GM12878 (cell line): ENCODE measurements around the gene ABHD6. TPM values are rescaled to one million over a fixed set of nuclear protein-coding genes. Genes with fewer than 3 reads are reported as not detected.

ENCODE experiments used
- ATAC-seq: fragments of 200-7000 bp; cut with Tn5 transposase; 3 replicates; pipeline ENCODE4 v1.9.1; 2020; ENCODE audit warnings: mild to moderate bottlenecking, moderate library complexity
- BruUV-seq: library from RNA; stranded (reverse); fragments of 400-500 nt; replicated peaks from 2 replicates; lab custom pipeline; 2021; lab: Mats Ljungman, UMichigan
- CTCF ChIA-PET: fragments of 300-600 bp; sonication (Branson Sonifier 250); formaldehyde crosslinking; extraction: SDS; loops from one replicate; lab custom pipeline; 2021; ENCODE audit warnings: inconsistent platforms; lab: Yijun Ruan, JAX
- POLR2A ChIA-PET: fragments of 350-600 bp; formaldehyde crosslinking; extraction: SDS; loops from one replicate; lab custom pipeline; 2021; ENCODE audit warnings: inconsistent platforms; lab: Charles Lee
- RAD21 ChIA-PET: fragments of 300-600 bp; sonication (Branson Sonifier 250); formaldehyde crosslinking; loops from one replicate; lab custom pipeline; 2023; ENCODE audit warnings: antibody characterized with exemption; ENCODE audit not compliant: unreplicated experiment; lab: Charles Lee
- SMC1A ChIA-PET: fragments of 300-600 bp; sonication (Branson Sonifier 250); formaldehyde crosslinking; loops from one replicate; lab custom pipeline; 2023; ENCODE audit not compliant: unreplicated experiment, uncharacterized antibody; lab: Charles Lee
- DNase-seq: peaks from one replicate; pipeline ENCODE4 v3.0.0-alpha.2; 2011; ENCODE audit warnings: low read depth, low spot score
- FAIRE-seq: peaks from 3 replicates; lab custom pipeline; 2011; peaks lifted over from hg19 to GRCh38; lab: Jason Lieb, UNC
- H2AFZ ChIP-seq: 2 replicates; pipeline ENCODE4 v1.6.0; 2011; ENCODE audit warnings: low read depth, low read length, control low read depth; ENCODE audit not compliant: control insufficient read depth
- H3K27ac ChIP-seq: 2 replicates; pipeline ENCODE4 v1.5.1; 2011; ENCODE audit warnings: control low read depth; ENCODE audit not compliant: control insufficient read depth, insufficient read depth
- H3K27me3 ChIP-seq, 2 experiments: replicated peaks in 1 of 2; 2 replicates each; pipeline versions ENCODE4 v1.6.0 to v1.6.1; 2011; ENCODE audit warnings: low read length in 1 of 2; ENCODE audit not compliant: control insufficient read depth in 2 of 2, insufficient read depth in 2 of 2
- H3K36me3 ChIP-seq, 2 experiments: 2 replicates each; pipeline ENCODE4 v1.5.1; 2011; ENCODE audit warnings: low read length in 1 of 2; ENCODE audit not compliant: control insufficient read depth in 2 of 2, insufficient read depth in 2 of 2
- H3K4me1 ChIP-seq: 2 replicates; pipeline ENCODE4 v1.6.1; 2011; ENCODE audit warnings: mild to moderate bottlenecking, low read length, moderate library complexity, mixed read lengths; ENCODE audit not compliant: control insufficient read depth, insufficient read depth
- H3K4me2 ChIP-seq: 2 replicates; pipeline ENCODE4 v1.6.0; 2011; ENCODE audit warnings: control low read depth; ENCODE audit not compliant: control insufficient read depth, insufficient read depth
- H3K4me3 ChIP-seq: fragments of 200-600 bp; sonication (generic); 2 replicates; pipeline ENCODE4 v1.5.1; 2016
- H3K79me2 ChIP-seq: 2 replicates; pipeline ENCODE4 v1.6.0; 2011; ENCODE audit warnings: low read length; ENCODE audit not compliant: control insufficient read depth, insufficient read depth
- H3K9ac ChIP-seq: 2 replicates; pipeline ENCODE4 v1.8.0; 2011; ENCODE audit warnings: low read length, control low read depth, mixed read lengths; ENCODE audit not compliant: control insufficient read depth, insufficient read depth
- H3K9me3 ChIP-seq: replicated peaks from 3 replicates; pipeline ENCODE4 v1.5.1; 2011; ENCODE audit warnings: mild to moderate bottlenecking, low read length; ENCODE audit not compliant: control insufficient read depth, insufficient read depth
- H4K20me1 ChIP-seq: 2 replicates; pipeline ENCODE4 v1.6.0; 2011; ENCODE audit not compliant: control insufficient read depth, insufficient read depth
- BMI1 ChIP-seq: fragments of 450-650 bp; IDR thresholded peaks from 2 replicates; pipeline ENCODE4 v1.6.1; 2016; ENCODE audit warnings: mild to moderate bottlenecking, moderate library complexity, borderline replicate concordance
- ETV6 ChIP-seq, 2 experiments: fragments of 450-650 bp in 1 of 2; IDR thresholded peaks in 1 of 2; conservative IDR thresholded peaks in 1 of 2; 2 replicates each; pipeline ENCODE4 v1.6.1; 2014; ENCODE audit warnings: antibody characterized with exemption in 1 of 2, borderline replicate concordance in 1 of 2, low read depth in 1 of 2, mild to moderate bottlenecking in 1 of 2, moderate library complexity in 1 of 2
- FOS ChIP-seq: IDR thresholded peaks from 3 replicates; pipeline ENCODE4 v1.6.1; 2011; ENCODE audit warnings: borderline replicate concordance; ENCODE audit not compliant: insufficient read length; ENCODE audit errors: extremely low read depth
- FOXM1 ChIP-seq: IDR thresholded peaks from 2 replicates; pipeline ENCODE4 v1.6.1; 2012; ENCODE audit warnings: low read depth, mild to moderate bottlenecking, inconsistent platforms, low read length, moderate library complexity
- MAX ChIP-seq: IDR thresholded peaks from 2 replicates; pipeline ENCODE4 v1.6.1; 2012; ENCODE audit warnings: low read depth, low read length, improper control_type of control experiment
- NR2C2 ChIP-seq: IDR thresholded peaks from 2 replicates; pipeline ENCODE4 v1.6.1; 2011; ENCODE audit warnings: borderline replicate concordance, low read depth; ENCODE audit not compliant: control insufficient read depth, insufficient read length
- RB1 ChIP-seq: fragments of 450-650 bp; formaldehyde crosslinking; IDR thresholded peaks from 2 replicates; pipeline ENCODE4 v1.6.1; 2017; ENCODE audit warnings: mild to moderate bottlenecking, borderline replicate concordance
- SRF ChIP-seq, 2 experiments: IDR thresholded peaks; 2 replicates each; pipeline ENCODE4 v1.6.1; 2011; ENCODE audit warnings: low read depth in 2 of 2, low read length in 2 of 2, mild to moderate bottlenecking in 1 of 2, moderate library complexity in 1 of 2
- STAT1 ChIP-seq: fragments of 450-650 bp; conservative IDR thresholded peaks from 2 replicates; pipeline ENCODE4 v1.6.1; 2014; ENCODE audit warnings: antibody characterized with exemption, mild to moderate bottlenecking
- SUZ12 ChIP-seq: fragments of 200-600 bp; sonication (generic); IDR thresholded peaks from one replicate; pipeline ENCODE4 v1.6.1; 2018; ENCODE audit warnings: antibody characterized with exemption, mild to moderate bottlenecking; ENCODE audit not compliant: unreplicated experiment
- ZBED1 ChIP-seq: IDR thresholded peaks from 2 replicates; pipeline ENCODE4 v1.6.1; 2016; ENCODE audit warnings: borderline replicate concordance
- ZBTB11 ChIP-seq: fragments of 450-650 bp; formaldehyde crosslinking; IDR thresholded peaks from 2 replicates; pipeline ENCODE4 v1.5.0; 2022; ENCODE audit warnings: mild to moderate bottlenecking, missing genetic modification characterization
- ZBTB33 ChIP-seq: fragments of 450-650 bp; IDR thresholded peaks from 2 replicates; pipeline ENCODE4 v1.6.1; 2017; ENCODE audit warnings: mild to moderate bottlenecking
- WGBS: methylation state at CpG from one replicate; pipeline ENCODE4 v1.1.6; 2016; ENCODE audit warnings: low lambda C conversion rate; ENCODE audit not compliant: insufficient replicate concordance, insufficient coverage; ENCODE audit errors: missing lambda C conversion rate; 5-methylcytosine and 5-hydroxymethylcytosine counted together
- in situ Hi-C: fragments of 300-500 bp; cut with MboI; formaldehyde crosslinking; loops from 9 replicates; pipeline ENCODE4 v1.14.3; 2018; ENCODE audit warnings: mixed read lengths
- intact Hi-C: fragments of 100-400 bp; cut with micrococcal nuclease; formaldehyde crosslinking; loops from one replicate; pipeline ENCODE4 v1.14.2; 2022; ENCODE audit not compliant: unreplicated experiment
- polyA plus RNA-seq, 11 experiments: library from polyadenylated mRNA; depleted of rRNA in 4 of 11; unstranded in 6 of 11; stranded (reverse) in 5 of 11; fragments of >200 nt; fragmentation: Nextera tagmentation in 4 of 11; fragmentation: Illumina TruSeq in 1 of 11; extraction: Ambion mirVana in 4 of 11; extraction: Trizol in 1 of 11; gene quantifications; 1 replicate in 1 of 11; 2 replicates in 10 of 11; pipeline versions ENCODE4 v1.2.1 to v1.2.3, GENCODE V29; 2011 to 2016; ENCODE audit warnings: inconsistent platforms in 2 of 11, missing spikeins in 2 of 11, low read depth in 1 of 11
- total RNA-seq, 4 experiments: library from RNA; depleted of rRNA in 3 of 4; stranded (reverse); fragments of >200 nt in 3 of 4; fragmentation: Illumina TruSeq in 1 of 4; extraction: Trizol in 1 of 4; gene quantifications; 2 replicates each; pipeline versions ENCODE4 v1.2.1 to v1.2.3, GENCODE V29; 2013 to 2021

The ABHD6 gene
- total and polyA plus RNA-seq, 10 of the 15 experiments (the other 5 are each of a cell fraction or from before 2014, with no cell fraction given), result 1.4 to 33.2 (median 3.2) TPM

GRCh38 chr3:58251631-58252035 is 14.0 kb downstream of the ABHD6 start (continued):
- TF ChIP-seq ZBTB33, result no peak
- no peak for TF ChIP-seq FOXM1

GRCh38 chr3:58254144-58254543 is 16.6 kb downstream of the ABHD6 start:
- no peak for TF ChIP-seq SUZ12
- no peak for TF ChIP-seq FOS
- no peak for TF ChIP-seq NR2C2
- TF ChIP-seq ZBTB11 (CRISPR knock-in tag), result no peak
- TF ChIP-seq SRF (IDR thresholded peaks at IDR 0.05; ENCODE audit: low read depth in 2 of 2, low read length in 2 of 2), result no peak
- no peak for TF ChIP-seq BMI1
- no peak for TF ChIP-seq RB1
- no peak for TF ChIP-seq ZBED1
- no peak for TF ChIP-seq ETV6 (conservative IDR thresholded peaks at IDR 0.05 in 1 of 2, IDR thresholded peaks at IDR 0.05 in 1 of 2; ENCODE audit: borderline replicate concordance in 1 of 2, low read depth in 1 of 2)
- TF ChIP-seq STAT1, result no peak
- TF ChIP-seq MAX, result no peak
- Histone ChIP-seq H3K9ac (no peak overlapping the region), H3K4me1 (peaks cover 7% of the 10 kb centered on the region), H2AFZ (no peak overlapping the region), H3K9me3 (no peaks in the 10 kb centered on the region), H3K27ac (no peak overlapping the region), H3K79me2 (no peaks in the 10 kb centered on the region), H3K27me3 (no peaks in the 10 kb centered on the region), H3K36me3 (peaks cover 0 to 7% of the 10 kb centered on the region in 2 experiments; a peak in 2 of 4 replicates), H3K4me3 (no peak overlapping the region), H3K4me2 (no peak overlapping the region), H4K20me1 (no peaks in the 10 kb centered on the region)
- DNase-seq (no peak), FAIRE-seq (peak; percentile 69), ATAC-seq (no peak)
- in situ Hi-C loops, result no loop called here
- SMC1A ChIA-PET, result interaction anchor here (2.1 to 2.8 kb wide), 3 partner anchors 36 to 65 kb away, joined by 6 to 11 read pairs (median 7); no protein-coding TSS in a partner anchor
- intact Hi-C loops, result no loop called here
- POLR2A ChIA-PET, result interaction anchor here (1.0 to 1.1 kb wide), 3 partner anchors 15 to 39 kb away, joined by 3 read pairs; no protein-coding TSS in a partner anchor
- 69% methylated on average over 4 of the region's 4 CpGs for WGBS
- CTCF ChIA-PET, result interaction anchor here (1.1 to 1.4 kb wide), 4 partner anchors 9 to 77 kb away, joined by 4 read pairs; no protein-coding TSS in a partner anchor
- RAD21 ChIA-PET, result interaction anchor here (0.9 to 1.4 kb wide), 2 partner anchors 16 to 64 kb away, joined by 3 read pairs; no protein-coding TSS in a partner anchor
- BruUV-seq, result no TSS peak
